HG02571 (cell line): ENCODE results near the gene PDCD4.

ENCODE experiments used
- ATAC-seq: cut with Tn5 transposase; IDR thresholded peaks from one replicate; pipeline ENCODE4 v1.9.1; 2021; ENCODE audit warnings: mild to moderate bottlenecking, moderate library complexity; ENCODE audit not compliant: unreplicated experiment

Gene PDCD4

GRCh38 chr10:110918269-110918642 is 46.5 kb downstream of the PDCD4 start:
- no peak for ATAC-seq

DNA sequence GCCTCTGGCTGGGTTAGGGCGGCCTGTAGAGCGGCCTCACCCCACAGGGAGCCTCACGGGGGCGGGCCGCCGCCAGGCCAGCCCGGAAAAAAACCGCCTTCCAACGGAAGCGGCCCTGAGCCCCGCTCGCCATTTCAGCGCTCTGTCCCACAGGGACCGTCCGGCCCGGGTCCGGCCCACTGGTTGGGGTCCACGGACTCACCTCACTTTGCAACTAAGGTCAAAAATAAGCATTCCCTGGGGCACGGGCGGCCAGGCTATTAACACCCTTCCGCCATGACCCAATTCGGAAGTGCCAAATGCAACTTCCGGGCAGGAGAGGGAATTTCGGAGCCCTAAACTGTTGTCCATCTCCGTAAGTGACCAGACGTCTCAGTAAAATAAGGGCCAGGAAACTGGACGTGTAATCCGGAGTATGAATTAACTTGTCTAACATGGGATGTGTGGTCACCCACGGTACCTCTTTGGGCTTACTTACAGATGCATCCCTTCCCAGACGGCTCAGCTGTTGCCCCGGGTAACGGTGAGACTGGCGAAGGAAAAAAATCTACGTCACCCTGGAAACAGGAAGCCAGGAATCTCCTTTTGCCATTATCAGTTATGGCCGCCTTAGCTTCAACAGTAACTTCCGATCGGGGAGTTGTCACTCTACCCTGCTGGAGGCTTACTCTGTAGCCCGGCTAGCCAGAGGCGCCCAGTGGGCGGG is 47.1 kb downstream of the PDCD4 start, which contains the start of gene BBIP1:
TSS of gene BBIP1 (minus strand) at position 538 of the 706 bp plus-strand sequence. CDS start 1,023 bp downstream, outside the sequence.
- ATAC-seq, result peak; percentile 81

DNA sequence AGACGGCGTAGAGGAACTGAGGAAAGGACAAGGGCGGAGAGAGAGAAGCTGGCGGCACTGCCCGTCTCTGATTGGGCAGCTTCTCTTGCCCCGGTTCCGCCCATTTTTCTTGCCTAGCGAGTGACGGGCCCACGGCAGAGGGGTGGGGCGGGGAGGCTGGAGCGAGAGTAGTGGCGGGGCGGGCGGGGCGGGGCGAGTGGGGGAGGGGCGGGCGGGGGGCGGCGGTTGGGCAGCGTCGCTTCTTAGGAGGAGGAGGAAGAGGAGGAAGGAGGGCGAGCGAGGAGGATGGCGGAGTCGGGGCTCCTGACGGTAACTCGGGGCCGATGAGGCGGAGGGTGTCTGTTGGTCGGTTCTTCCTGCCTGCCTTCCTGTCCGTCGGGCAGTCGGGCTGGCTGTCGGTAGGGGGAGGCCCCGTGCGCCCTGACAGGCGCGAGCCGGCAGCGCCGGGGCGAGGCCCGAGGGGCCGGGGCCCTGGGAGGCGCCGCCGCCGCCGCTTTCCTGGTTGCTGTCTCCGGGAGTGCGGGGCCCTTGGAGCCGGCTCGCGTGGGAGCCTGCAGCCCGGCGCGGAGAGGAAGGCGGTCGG is 47.7 kb downstream of the PDCD4 start, which contains the start of gene SHOC2:
TSS of gene SHOC2 (plus strand) at position 256 of the 583 bp plus-strand sequence. CDS start 44,755 bp downstream, outside the sequence.
- peak; percentile 9 for ATAC-seq

- ATAC-seq, result peak; percentile 23
Measured at GRCh38 chr10:110919971-110920881, 48.5 kb downstream of the PDCD4 start.

GRCh38 chr10:110923856-110924493 is 52.2 kb downstream of the PDCD4 start:
- ATAC-seq, result no peak

GRCh38 chr10:110927461-110927860 is 55.7 kb downstream of the PDCD4 start:
- ATAC-seq, result no peak

GRCh38 chr10:110931769-110932381 is 60.1 kb downstream of the PDCD4 start:
- ATAC-seq, result no peak

DNA sequence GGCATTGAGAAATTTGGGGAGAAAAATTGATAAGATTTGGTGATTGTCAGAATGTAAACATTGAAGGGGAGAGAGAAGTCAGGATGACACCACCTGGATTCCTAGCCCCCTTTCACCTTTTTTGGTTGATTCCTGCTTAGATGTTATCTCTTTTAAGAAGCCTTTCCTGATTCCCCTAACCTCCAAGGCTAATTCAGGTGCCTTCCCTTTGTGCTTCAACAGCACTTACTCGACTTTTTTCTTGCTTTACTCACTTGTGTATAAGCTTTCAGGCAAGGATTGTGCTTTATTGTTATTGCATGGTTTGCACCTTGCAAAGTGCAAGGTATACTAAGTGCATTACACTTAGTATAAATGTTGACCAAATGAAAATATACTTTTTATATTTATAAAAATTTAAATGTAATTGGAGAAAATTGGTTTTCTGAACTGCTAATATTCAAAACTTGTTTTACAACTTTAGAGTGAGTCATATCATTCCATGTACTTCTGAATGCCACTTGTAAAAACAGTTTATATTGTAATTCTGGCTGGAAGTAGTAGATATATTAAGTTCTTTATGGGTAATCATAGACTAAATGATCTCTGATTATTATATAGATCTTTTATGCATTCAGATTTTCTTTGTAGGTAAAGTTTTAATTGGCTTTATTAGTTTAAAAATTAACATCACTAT is 60.9 kb downstream of the PDCD4 start:
- no peak for ATAC-seq

GRCh38 chr10:110936757-110937156 is 65.0 kb downstream of the PDCD4 start:
- no peak for ATAC-seq

DNA sequence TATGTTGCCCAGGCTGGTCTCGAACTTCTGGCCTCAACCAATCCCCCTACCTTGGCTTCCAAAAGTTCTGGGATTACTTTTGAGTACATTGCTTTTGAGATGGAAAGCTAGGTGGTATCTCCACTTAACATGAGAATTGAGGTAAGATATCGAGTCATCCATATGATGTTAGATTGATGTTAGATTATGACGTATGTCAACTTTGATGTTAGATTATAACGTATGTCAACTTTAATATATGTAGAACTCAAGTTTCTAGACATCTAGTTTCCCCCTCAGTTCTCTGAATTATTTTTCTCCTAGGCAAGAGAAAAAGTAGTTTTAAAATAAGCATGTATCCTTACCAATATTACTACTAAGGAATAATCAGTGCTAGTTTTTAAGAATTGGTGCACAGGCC is 67.7 kb downstream of the PDCD4 start:
- ATAC-seq, result no peak

DNA sequence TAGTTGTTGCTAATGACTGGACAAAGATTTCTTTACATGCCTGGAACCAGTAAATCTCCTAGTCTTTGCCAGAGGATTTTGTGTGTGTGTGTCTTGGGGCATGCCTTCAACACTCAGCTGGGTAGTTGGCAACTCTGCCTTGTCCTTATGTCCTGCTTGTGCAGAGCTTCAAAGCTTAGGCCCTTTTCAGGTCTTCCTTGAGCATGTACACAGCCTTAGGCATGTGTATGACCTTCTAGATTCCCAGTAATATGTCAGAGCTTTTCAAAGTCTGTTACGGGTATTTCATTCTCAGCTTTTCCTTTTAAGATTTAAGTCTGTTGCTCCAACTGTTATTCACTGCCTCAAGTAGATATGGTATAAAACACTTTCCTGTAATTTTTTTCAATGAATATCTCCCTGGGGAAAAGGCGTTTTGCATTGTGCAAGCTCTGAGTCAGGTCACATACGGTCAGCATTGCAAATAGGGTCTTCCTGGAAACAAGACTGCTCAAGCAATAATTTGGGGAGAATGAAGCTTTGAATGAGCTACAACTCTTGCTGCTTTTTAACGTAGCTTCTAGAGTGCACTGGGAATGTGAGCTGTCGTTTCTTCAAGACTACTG is 73.2 kb downstream of the PDCD4 start:
- ATAC-seq, result no peak

- no peak for ATAC-seq
Measured at GRCh38 chr10:110946496-110946895, 74.8 kb downstream of the PDCD4 start.

- ATAC-seq, result no peak
Measured at GRCh38 chr10:110947061-110947595, 75.4 kb downstream of the PDCD4 start.
